BJ (cell line): Measurements from ENCODE around the gene CHST11. TPM values are rescaled to one million over a fixed set of nuclear protein-coding genes. Genes with fewer than 3 reads are reported as not detected.

Source experiments
- CTCF ChIA-PET: fragments of 350-600 bp; formaldehyde crosslinking; extraction: SDS; loops from one replicate; lab custom pipeline; 2021; ENCODE audit warnings: antibody characterized with exemption, inconsistent platforms; lab: Yijun Ruan, JAX
- POLR2A ChIA-PET: fragments of 300-600 bp; sonication (Branson Sonifier 250); formaldehyde crosslinking; extraction: SDS; loops from one replicate; lab custom pipeline; 2021; ENCODE audit warnings: antibody characterized with exemption; lab: Charles Lee
- DNase-seq: peaks from one replicate; pipeline ENCODE4 v3.0.0-alpha.2; 2011; ENCODE audit warnings: low read depth
- H3K27me3 ChIP-seq: 2 replicates; pipeline ENCODE4 v1.6.0; 2011; ENCODE audit warnings: low read length; ENCODE audit not compliant: control insufficient read depth, insufficient read depth
- H3K36me3 ChIP-seq: 2 replicates; pipeline ENCODE4 v1.5.1; 2011; ENCODE audit warnings: low read length; ENCODE audit not compliant: control insufficient read depth, insufficient read depth
- H3K4me3 ChIP-seq: 2 replicates; pipeline ENCODE4 v1.5.1; 2011; ENCODE audit warnings: low read depth, mild to moderate bottlenecking, control low read depth, low read length
- polyA plus RNA-seq: library from polyadenylated mRNA; depleted of rRNA; stranded (reverse); fragments of >200 nt; gene quantifications from 2 replicates; pipeline ENCODE4 v1.2.3, GENCODE V29; 2011
- TF ChIP-seq, protein P1 (sequence below): IDR thresholded peaks from 2 replicates; pipeline ENCODE4 v1.5.1; 2011; ENCODE audit warnings: low read depth, mild to moderate bottlenecking, control low read depth, inconsistent platforms, low read length, moderate library complexity; ENCODE audit not compliant: insufficient read depth

The CHST11 gene
- polyA plus RNA-seq, 1 experiment: 7.3 TPM

DNA sequence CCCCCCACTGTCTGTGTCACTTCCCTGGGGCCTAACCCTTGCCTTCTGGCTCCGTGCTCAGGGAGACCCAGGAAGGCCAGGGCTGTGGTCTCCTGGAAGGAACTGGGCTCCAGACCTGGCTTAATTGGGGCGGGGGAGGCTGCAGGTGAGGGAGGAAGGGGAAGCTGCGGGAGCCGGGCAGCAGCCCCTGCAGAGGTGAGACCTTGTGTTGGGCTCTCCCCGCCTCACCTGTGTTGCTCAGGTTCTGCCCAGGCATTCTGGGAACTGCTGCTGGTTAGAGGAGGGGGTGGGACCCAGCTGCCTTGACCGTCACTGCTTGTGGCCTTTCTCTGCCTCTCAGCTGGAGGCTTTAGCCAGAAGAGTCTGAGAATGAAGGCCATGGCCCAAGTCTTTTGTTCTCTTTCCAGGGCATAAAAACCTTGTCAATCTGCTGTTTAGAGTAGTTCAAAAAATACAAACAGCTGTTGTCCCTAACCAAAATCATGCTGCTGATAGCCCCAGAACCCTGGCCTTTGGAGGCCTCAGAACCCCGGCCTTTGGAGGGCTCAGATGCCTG, 247.6 kb downstream of the CHST11 start:
- no peak overlapping the region for H3K4me3 ChIP-seq
- no peaks in the 10 kb centered on the region for H3K27me3 ChIP-seq
- H3K36me3 ChIP-seq: no peaks in the 10 kb centered on the region
- no peak for DNase-seq
- TF ChIP-seq, protein P1, sequence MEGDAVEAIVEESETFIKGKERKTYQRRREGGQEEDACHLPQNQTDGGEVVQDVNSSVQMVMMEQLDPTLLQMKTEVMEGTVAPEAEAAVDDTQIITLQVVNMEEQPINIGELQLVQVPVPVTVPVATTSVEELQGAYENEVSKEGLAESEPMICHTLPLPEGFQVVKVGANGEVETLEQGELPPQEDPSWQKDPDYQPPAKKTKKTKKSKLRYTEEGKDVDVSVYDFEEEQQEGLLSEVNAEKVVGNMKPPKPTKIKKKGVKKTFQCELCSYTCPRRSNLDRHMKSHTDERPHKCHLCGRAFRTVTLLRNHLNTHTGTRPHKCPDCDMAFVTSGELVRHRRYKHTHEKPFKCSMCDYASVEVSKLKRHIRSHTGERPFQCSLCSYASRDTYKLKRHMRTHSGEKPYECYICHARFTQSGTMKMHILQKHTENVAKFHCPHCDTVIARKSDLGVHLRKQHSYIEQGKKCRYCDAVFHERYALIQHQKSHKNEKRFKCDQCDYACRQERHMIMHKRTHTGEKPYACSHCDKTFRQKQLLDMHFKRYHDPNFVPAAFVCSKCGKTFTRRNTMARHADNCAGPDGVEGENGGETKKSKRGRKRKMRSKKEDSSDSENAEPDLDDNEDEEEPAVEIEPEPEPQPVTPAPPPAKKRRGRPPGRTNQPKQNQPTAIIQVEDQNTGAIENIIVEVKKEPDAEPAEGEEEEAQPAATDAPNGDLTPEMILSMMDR: no peak
- ChIA-PET CTCF (no interaction called here), POLR2A (no interaction called here)

DNA sequence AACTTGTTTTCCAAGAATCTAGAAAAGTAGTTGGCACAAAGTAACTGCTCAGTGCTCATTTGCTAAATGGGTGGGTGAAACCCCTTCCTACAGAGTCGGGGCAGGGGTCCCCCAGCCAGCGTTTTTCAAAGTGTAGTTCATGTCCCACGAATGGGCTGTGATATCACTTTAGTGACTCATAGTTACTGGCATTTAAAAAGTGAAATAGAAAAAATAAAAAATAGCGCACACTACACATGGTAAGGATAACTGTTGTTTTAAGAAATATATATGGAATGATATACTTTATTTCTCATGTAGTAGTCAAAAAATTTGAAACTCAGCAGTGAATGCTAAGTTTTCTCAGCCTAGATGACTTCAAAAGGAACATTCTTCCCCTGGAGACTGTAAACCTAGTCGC, 250.4 kb downstream of the CHST11 start:
- DNase-seq: no peak
- Histone ChIP-seq H3K27me3 (no peaks in the 10 kb centered on the region), H3K4me3 (no peak overlapping the region), H3K36me3 (no peaks in the 10 kb centered on the region)
- TF ChIP-seq, protein P1: no peak
- ChIA-PET CTCF (interaction anchor here (1.3 kb wide), 1 partner anchor 56 kb away, joined by 3 read pairs; no protein-coding TSS in a partner anchor), POLR2A (no interaction called here)

DNA sequence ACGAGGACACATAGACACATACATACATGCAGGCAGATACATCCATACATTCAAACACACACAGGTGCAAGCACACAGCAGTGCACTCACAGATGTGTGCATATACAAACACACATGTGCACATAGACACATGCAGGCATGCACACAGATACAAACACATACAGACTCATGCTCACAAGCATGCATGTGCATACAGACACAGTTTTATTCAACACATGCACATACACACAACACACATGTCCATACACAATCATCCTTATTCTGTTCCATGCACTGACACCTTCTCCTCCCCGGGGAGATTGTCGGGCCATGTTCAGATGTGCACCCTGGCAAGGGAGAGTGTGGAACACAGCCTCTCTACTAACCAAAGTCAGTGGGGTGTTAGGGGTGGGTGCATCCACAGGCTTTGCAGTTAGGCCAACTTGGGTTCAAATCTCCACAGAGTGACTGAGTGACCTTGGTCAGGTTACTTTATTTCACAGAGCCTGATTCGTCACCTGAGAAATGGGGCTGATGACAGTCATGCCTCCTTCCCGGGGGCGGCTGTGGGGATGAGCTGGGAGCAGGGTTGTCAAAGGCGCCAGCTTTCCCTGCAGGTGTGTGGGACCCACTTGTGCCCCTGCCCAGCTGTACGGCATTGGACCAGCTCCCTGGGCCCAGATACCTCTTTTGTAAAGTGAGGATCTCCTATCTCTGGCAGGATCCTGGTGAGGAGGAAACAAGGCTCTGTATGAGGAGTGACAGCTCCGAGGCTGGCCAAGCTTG, 251.2 kb downstream of the CHST11 start:
- Histone ChIP-seq H3K27me3 (no peaks in the 10 kb centered on the region), H3K36me3 (no peaks in the 10 kb centered on the region), H3K4me3 (no peak overlapping the region)
- ChIA-PET CTCF (interaction anchor here (0.7 kb wide), 1 partner anchor 157 kb away, joined by 3 read pairs; no protein-coding TSS in a partner anchor), POLR2A (no interaction called here)
- DNase-seq: no peak
- TF ChIP-seq, protein P1: no peak

DNA sequence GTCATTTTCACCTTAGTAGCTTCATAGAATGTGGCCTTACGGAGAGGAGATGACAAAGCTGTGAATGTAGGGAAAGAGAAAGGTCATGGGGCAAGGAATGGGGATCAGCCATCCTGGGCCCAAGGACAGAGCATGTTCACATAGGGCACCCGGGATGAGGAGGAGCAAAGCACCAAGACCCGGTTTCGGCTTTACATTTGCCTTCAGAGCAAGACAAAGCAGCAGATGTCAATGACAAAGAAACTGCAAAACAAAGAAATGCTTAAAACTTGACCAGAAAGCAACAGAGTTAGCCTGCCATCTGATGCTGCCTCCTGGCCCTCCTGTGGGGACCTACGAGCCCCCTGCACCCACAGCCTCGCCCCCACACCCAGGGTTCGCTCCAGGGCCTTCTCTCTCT, 252.1 kb downstream of the CHST11 start:
- TF ChIP-seq, protein P1: no peak
- POLR2A ChIA-PET: no interaction called here
- CTCF ChIA-PET: interaction anchor here (0.7 to 1.2 kb wide), 2 partner anchors 9 to 156 kb away, joined by 3 read pairs; no protein-coding TSS in a partner anchor
- DNase-seq: no peak
- no peak overlapping the region for H3K4me3 ChIP-seq
- H3K36me3 ChIP-seq: no peaks in the 10 kb centered on the region
- H3K27me3 ChIP-seq: no peaks in the 10 kb centered on the region

DNA sequence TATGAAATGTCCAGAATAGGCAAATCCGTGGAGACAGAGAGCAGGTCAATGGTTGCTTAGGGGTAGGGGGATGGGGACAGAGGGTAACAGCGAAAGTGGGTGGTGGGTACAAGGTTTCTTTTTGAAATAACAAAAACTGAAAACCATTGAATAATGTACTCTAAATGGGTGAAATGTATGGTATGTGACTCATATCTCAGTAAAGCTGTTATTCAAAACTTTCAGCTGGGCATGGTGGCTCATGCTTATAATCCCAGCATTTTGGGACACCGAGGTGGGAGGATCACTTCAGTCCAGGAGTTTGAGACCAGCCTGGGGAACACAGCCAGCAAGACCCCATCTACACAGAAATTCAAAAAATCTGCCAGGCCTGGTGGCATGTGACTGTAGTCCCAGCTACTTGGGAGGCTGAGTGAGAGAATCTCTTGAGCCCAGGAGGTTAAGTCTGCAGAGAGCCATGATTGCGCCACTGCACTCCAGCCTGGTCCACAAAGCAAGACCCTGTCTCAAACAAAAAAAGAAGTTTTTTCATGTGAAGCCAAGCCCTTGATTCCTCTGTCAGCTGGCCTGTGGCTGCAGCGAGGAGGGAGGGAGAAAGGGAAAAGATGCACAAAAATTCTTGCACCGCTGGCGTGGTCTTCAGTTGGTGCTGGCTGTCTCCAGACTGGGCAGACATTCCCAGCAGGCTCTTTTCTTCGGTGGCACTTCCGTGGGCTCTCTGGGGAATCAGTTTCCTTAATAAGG, 253.1 kb downstream of the CHST11 start:
- no peak overlapping the region for H3K4me3 ChIP-seq
- no peak for DNase-seq
- TF ChIP-seq, protein P1: no peak
- ChIA-PET POLR2A (interaction anchor here (1.0 kb wide), 1 partner anchor 84 kb away, joined by 4 read pairs; no protein-coding TSS in a partner anchor), CTCF (interaction anchor here (0.9 to 2.1 kb wide), 4 partner anchors 8 to 328 kb away, joined by 3 to 9 read pairs (median 4); no protein-coding TSS in a partner anchor)
- no peaks in the 10 kb centered on the region for H3K36me3 ChIP-seq
- no peaks in the 10 kb centered on the region for H3K27me3 ChIP-seq
